DND-41 (cell line): Measurements from ENCODE around the gene HYAL1.

Source experiments
- ATAC-seq: fragments of 200-7000 bp; cut with Tn5 transposase; 3 replicates; pipeline ENCODE4 v1.9.1; 2021; ENCODE audit warnings: low read depth; ENCODE audit not compliant: insufficient read depth
- DNase-seq: peaks from one replicate; pipeline ENCODE4 v3.0.0-alpha.2; 2020
- H2AFZ ChIP-seq: 2 replicates; pipeline ENCODE4 v1.6.0; 2012; ENCODE audit warnings: low read depth, low read length
- H3K27ac ChIP-seq: 2 replicates; pipeline ENCODE4 v1.5.1; 2012; ENCODE audit warnings: low read length, inconsistent platforms
- H3K27me3 ChIP-seq: fragments of 200-600 bp; sonication (generic); 2 replicates; pipeline ENCODE4 v1.6.0; 2012; ENCODE audit warnings: low read length, mild to moderate bottlenecking, inconsistent platforms; ENCODE audit not compliant: insufficient read depth, poor library complexity
- H3K36me3 ChIP-seq: 2 replicates; pipeline ENCODE4 v1.5.1; 2012; ENCODE audit warnings: low read length, inconsistent platforms; ENCODE audit not compliant: insufficient read depth
- H3K4me1 ChIP-seq: 2 replicates; pipeline ENCODE4 v1.5.1; 2012; ENCODE audit warnings: mild to moderate bottlenecking, low read length; ENCODE audit not compliant: insufficient read depth
- H3K4me2 ChIP-seq: 2 replicates; pipeline ENCODE4 v1.6.0; 2012; ENCODE audit warnings: mild to moderate bottlenecking, moderate library complexity, low read length, inconsistent platforms; ENCODE audit not compliant: insufficient read depth
- H3K4me3 ChIP-seq, 2 experiments: fragments of 200-600 bp in 1 of 2; shearing (Covaris generic) in 1 of 2; 2 replicates each; pipeline ENCODE4 v1.5.1; 2012 to 2016; ENCODE audit warnings: inconsistent platforms in 2 of 2, low read length in 2 of 2, mild to moderate bottlenecking in 2 of 2, low read depth in 1 of 2, moderate library complexity in 1 of 2
- H3K79me2 ChIP-seq: 2 replicates; pipeline ENCODE4 v1.6.0; 2012; ENCODE audit warnings: low read length, inconsistent platforms; ENCODE audit not compliant: insufficient read depth
- H3K9ac ChIP-seq: 2 replicates; pipeline ENCODE4 v1.6.0; 2012; ENCODE audit warnings: low read depth, mild to moderate bottlenecking, inconsistent platforms, low read length, moderate library complexity
- H3K9me3 ChIP-seq: 2 replicates; pipeline ENCODE4 v1.5.1; 2012; ENCODE audit warnings: low read length, moderate library complexity, mild to moderate bottlenecking, inconsistent platforms; ENCODE audit not compliant: insufficient read depth, severe bottlenecking
- H4K20me1 ChIP-seq: 2 replicates; pipeline ENCODE4 v1.6.0; 2012; ENCODE audit warnings: low read length; ENCODE audit not compliant: insufficient read depth
- CTCF ChIP-seq: IDR thresholded peaks from 2 replicates; pipeline ENCODE4 v1.5.1; 2012; ENCODE audit warnings: borderline replicate concordance, low read length, moderate library complexity, mild to moderate bottlenecking; ENCODE audit not compliant: poor library complexity, severe bottlenecking; ENCODE audit errors: extremely low read depth
- EZH2 ChIP-seq: IDR thresholded peaks from 3 replicates; pipeline ENCODE4 v1.6.1; 2012; ENCODE audit warnings: borderline replicate concordance, low read depth, mild to moderate bottlenecking, moderate library complexity, low read length, inconsistent platforms; ENCODE audit not compliant: severe bottlenecking

HYAL1 gene

GRCh38 chr3:50294089-50294488 is 9.3 kb downstream of the HYAL1 start:
- TF ChIP-seq EZH2 = no peak
- TF ChIP-seq CTCF = no peak
- no peaks in the 10 kb centered on the region for H3K9me3 ChIP-seq
- no peaks in the 10 kb centered on the region for H3K27me3 ChIP-seq
- peaks cover 35% of the 10 kb centered on the region for H3K79me2 ChIP-seq
- no peak overlapping the region for H2AFZ ChIP-seq
- no peak overlapping the region for H3K27ac ChIP-seq
- no peak overlapping the region for H3K4me2 ChIP-seq
- no peak for ATAC-seq
- peaks cover 48% of the 10 kb centered on the region for H3K4me1 ChIP-seq
- peaks cover 16% of the 10 kb centered on the region; the same call in 1 of the 2 replicates for H4K20me1 ChIP-seq
- H3K9ac ChIP-seq = no peak overlapping the region
- DNase-seq = no peak
- no peak overlapping the region for H3K4me3 ChIP-seq
- peaks cover 23% of the 10 kb centered on the region for H3K36me3 ChIP-seq

GRCh38 chr3:50293079-50293801 is 10.1 kb downstream of the HYAL1 start:
- no peaks in the 10 kb centered on the region for H3K9me3 ChIP-seq
- peaks cover 31% of the 10 kb centered on the region for H3K36me3 ChIP-seq
- H3K4me1 ChIP-seq = peaks cover 39% of the 10 kb centered on the region
- peak overlapping the region; percentile 21 to 98; a peak in 3 of 4 replicates for H3K4me3 ChIP-seq
- no peaks in the 10 kb centered on the region for H3K27me3 ChIP-seq
- TF ChIP-seq EZH2 = no peak
- TF ChIP-seq CTCF = no peak
- peak overlapping the region; percentile 97 for H2AFZ ChIP-seq
- peaks cover 30% of the 10 kb centered on the region for H3K79me2 ChIP-seq
- DNase-seq = no peak
- H3K4me2 ChIP-seq = peak overlapping the region; percentile 95
- peak overlapping the region; percentile 74 for H3K27ac ChIP-seq
- no peak for ATAC-seq
- peak overlapping the region; percentile 63 for H3K9ac ChIP-seq
- H4K20me1 ChIP-seq = peaks cover 20% of the 10 kb centered on the region; the same call in 1 of the 2 replicates

- no peaks in the 10 kb centered on the region for H3K27me3 ChIP-seq
- ATAC-seq = peak; percentile 97
- H3K9me3 ChIP-seq = no peaks in the 10 kb centered on the region
- H2AFZ ChIP-seq = peak within 1 kb of the TSS; percentile 97
- H3K27ac ChIP-seq = peak within 1 kb of the TSS; percentile 85
- peak within 1 kb of the TSS; percentile 77 to 98; a peak in 3 of 4 replicates for H3K4me3 ChIP-seq
- peak; percentile 98 for DNase-seq
- H3K79me2 ChIP-seq = peaks cover 28% of the 10 kb centered on the region
- TF ChIP-seq EZH2 = no peak
- peak; percentile 35 for TF ChIP-seq CTCF
- H4K20me1 ChIP-seq = peaks cover 19% of the 10 kb centered on the region; the same call in 1 of the 2 replicates
- peak within 1 kb of the TSS; percentile 86 for H3K9ac ChIP-seq
- peaks cover 33% of the 10 kb centered on the region for H3K4me1 ChIP-seq
- H3K4me2 ChIP-seq = peak within 1 kb of the TSS; percentile 95
- peaks cover 38% of the 10 kb centered on the region for H3K36me3 ChIP-seq
These were observed 11.0 kb downstream of the HYAL1 start, which contains the start of gene IFRD2 for GRCh38 chr3:50292159-50293078. IFRD2 (minus strand) TSS chr3:50292429; CDS start chr3:50292274, 155 bp downstream.
